NCI-H345 treated with DMSO at 0.1 percent for 48 hours (cell line): ENCODE measurements around the gene MRFAP1.
A peak's percentile ranks its signal among the peaks of the same experiment; 100 is the strongest.

Experiments
- DNase-seq: peaks from one replicate; lab custom pipeline; 2025; ENCODE audit not compliant: unreplicated experiment; lab: John Stamatoyannopoulos, UW

The MRFAP1 gene

DNA sequence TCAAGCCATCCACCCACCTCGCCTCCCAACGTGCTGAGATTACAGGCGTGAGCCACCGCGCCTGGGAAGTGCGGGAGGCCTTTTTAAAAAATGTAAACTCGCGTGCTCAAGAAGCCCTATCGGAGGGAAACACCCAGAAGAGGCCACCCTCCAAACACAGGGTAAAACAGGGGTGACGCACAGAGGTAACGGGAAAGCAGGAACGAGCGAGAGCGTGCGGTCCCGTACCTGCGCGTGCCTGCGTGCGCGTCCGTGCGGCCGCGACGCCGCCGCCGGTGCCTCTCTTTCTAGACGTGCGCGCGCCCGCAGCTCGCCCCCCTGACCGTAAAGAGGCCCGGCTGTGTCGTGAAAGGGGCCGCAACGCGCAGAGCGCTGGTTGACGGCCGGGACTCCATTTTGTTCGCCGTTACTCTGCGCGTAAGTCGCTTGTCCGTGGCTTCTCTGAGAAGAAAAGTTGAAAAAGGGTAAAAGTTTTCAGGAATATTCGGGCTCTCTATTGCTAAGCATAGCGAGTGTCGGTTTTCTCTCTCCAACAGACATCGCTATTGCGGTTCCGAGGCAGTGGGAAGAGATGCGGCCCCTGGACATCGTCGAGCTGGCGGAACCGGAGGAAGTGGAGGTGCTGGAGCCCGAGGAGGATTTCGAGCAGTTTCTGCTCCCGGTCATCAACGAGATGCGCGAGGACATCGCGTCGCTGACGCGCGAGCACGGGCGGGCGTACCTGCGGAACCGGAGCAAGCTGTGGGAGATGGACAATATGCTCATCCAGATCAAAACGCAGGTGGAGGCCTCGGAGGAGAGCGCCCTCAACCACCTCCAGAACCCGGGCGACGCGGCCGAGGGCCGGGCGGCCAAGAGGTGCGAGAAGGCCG is at the start of gene MRFAP1:
TSS of gene MRFAP1 (plus strand) at position 394 of the 872 bp plus-strand sequence. CDS start at position 572, 178 bp downstream.
- peak; percentile 83 for DNase-seq

DNA sequence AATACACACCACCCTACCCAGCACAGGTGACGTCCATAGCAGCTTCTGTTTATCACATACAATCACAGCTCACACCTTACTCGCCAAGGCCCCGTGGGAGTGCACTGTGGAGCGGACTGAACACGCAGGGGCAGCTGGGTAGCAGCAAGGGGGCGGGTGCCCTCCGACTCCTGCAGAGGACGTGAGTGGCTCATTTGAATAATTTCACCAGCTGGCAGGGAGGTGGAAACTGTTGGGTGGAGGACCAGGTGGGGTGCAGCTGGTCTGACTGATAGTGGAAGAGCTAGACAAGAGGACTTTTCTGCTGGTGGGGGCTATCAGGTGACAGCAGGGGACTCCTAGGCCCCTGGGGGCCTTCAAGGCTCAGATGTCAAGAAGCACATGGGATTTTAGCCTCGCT is 49.2 kb upstream of the MRFAP1 start:
- peak; percentile 15 for DNase-seq

DNA sequence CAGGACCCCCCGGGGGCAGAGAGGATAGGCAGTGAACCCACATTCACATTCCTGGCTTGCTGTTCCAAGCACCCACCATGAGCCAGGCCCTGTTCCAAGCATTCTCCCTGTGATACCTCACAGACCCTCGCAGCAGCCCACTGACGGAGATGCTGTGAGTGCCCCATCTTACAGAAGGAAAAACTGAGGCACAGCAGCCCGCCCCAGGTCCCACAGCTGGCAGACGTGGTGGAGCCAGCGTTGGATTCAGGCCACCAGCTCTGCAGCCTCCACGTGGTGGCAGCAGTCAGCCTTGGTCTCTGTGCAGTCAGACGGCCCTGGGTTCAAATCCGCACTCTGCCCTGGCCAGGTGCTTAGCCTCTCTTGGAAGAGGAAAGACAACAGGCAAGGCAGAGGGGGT is 48.7 kb upstream of the MRFAP1 start:
- DNase-seq = no peak

DNA sequence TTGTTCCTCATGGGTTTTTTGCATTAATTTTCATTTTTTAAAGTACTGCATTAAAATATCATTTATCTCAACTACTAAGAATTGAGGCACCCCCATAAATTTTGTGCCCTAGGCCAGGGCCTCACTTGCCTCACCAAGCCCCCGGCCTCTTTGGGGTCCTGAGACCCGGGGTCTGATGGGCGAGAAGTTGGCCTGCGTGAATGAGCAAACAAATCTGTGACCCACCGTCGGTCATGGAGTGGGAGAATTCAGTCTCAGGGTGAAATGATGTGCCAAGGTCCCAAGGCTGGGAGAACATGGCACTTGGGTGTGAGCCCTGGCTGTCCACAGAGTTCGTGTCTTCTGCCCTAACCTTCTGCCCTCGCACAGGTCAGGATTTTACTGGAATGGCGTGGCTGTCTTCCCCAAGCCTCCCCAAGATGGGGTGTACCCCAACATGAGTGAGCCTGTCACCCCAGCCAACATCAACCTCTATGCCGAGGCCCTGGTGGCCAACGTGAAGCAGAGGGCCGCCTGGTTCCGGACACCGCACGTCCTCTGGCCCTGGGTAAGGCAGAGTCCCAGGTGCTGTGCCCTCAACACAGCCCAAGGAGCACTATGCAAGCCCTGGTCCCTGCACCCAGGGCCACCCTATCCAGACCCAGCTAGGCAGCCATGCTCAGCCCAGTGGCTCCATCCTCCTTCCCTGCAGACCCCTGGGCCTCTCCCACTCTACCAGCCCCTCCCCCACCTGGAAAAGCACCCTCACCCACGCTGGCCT is 47.5 kb upstream of the MRFAP1 start:
- no peak for DNase-seq

DNA sequence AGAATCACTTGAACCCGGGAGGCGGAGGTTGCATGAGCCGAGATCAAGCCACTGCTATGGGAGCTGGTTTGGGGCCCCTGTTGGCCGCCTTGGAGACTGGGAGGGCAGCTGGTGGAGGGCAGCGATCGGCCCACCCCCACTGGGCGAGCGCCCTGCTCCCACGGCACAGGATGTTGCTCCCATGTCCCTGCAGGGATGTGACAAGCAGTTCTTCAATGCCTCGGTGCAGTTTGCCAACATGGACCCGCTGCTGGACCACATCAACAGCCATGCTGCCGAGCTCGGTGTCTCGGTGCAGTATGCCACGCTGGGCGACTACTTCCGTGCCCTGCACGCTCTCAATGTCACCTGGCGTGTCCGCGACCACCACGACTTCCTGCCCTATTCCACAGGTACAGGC is 46.1 kb upstream of the MRFAP1 start:
- DNase-seq = no peak

DNA sequence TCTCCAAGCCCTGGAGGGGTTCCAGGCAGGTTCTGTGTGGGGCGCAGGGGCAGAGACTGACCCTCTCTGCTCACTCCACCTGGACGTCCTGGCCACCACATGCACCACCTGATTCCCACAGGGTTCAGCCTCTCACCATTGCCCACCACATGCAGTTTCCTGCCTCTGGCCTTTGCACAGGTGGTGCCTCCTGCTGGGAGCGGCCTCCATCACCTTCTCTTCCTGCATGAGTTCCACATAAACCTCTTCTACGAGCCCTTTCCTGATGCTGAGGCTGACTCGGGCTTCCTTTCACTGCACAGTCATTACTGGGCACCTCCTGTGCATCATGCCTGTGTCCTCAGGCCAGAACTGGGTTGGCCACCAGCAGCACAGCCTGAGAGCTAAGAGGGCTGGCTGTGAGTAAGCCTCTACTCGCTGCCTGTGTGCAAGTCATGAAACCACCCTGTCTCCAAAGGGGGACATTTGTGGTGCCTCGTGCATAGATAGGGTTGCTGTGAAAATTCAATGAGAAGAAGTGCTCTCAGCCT is 45.6 kb upstream of the MRFAP1 start:
- DNase-seq = no peak

DNA sequence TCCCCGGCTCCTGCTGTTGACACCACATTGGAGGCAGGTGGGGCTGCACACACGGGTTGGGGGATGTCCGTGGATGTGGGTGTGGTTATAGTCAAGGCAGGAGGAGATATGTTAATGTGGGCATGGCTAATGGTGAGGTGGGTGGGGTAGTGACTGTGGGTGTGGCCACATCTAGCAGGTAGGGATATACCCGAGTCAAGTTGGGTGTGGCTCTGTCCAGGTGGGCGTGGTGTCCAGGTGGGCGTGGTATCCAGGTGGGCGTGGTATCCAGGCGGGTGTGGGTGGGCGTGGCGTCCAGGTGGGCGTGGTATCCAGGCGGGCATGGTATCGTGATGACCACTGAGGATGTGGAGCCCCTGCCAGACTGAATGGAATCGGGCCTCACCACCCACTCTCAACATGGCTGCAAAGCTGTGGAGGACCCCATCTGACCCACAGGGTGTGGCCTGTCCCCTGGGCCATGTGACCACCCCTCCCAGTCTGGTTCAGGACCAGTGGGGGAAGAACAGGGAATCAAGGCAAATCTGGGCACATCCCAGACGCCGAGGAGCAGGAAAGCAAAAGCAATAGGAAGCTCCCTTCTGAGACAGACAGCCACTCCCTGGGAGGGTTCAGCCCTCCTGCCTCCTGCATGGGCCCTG is 44.5 kb upstream of the MRFAP1 start:
- no peak for DNase-seq

DNA sequence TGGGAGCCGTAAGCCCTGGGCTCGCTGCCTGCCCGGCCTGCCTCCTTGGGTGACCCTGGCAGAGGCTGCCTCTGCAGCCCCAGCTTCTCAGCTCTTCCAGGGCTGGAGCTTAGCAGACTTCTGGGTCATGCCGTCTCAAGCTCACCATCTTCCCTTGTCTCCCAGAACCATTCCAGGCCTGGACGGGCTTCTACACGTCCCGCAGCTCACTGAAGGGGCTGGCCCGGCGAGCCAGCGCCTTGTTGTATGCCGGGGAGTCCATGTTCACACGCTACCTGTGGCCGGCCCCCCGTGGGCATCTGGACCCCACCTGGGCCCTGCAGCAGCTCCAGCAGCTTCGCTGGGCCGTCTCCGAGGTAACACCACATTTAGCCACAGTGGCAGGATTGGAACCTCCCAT is 43.5 kb upstream of the MRFAP1 start:
- no peak for DNase-seq

DNA sequence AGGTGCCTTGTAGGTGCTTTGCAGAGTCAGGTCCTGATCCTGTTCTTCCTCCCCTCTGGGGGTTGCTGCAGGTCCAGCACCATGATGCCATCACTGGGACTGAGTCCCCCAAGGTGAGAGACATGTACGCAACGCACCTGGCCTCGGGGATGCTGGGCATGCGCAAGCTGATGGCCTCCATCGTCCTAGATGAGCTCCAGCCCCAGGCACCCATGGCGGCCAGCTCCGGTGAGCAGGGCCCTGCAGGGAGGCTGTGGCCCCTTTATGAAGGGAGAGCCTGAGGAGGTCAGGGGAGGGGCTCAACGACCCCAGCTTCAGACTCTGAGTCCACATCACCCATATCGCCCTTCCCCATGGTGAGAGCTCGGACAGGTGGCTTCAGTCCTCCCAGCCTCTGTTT is 42.4 kb upstream of the MRFAP1 start:
- no peak for DNase-seq

DNA sequence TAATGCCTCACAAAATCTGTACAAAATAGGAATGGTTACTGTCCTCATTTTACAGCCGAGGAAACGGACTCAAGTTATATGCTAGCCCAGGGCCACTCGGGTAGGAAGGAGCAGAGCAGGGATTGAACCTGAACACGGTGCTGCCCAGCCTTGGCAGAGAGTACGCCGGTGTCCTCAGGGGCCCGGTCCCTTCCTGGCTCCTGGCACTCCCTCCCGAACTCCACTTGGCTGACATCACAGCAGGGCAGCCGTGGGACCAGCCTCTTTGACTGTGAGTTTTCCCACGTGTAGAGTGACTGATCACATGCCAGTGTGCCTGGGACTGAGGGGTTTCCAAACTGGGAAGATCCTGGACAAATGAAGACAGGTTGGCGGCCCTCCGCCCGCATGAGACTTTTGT is 41.8 kb upstream of the MRFAP1 start:
- no peak for DNase-seq

DNA sequence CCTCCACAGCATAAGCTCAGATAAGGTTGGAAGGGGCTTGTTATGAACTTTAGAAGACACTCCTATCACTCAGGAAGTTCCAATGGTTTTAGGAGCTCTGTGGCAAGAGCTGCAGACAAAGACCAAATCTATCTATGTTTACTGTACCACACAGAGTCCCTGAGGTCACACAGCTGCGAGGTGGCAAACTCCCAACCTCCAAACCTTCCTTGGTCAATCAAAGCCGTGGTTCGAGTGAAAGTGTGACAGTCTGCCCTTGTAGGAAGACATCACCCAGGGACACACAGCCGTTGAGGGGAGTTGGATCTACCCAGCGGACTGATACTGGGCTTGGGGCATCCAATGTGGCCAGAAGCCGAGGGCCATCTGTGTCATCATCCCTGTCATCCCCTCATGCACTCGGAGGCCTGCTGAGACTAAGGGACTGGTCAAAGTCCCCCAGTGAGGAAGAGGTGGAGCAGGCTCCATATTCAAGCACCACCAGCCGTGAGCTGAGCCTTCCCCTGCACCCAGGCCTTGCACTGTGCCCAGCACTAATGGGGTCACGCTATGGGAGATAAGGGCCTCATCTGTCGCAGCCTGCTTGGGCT is 38.7 kb upstream of the MRFAP1 start:
- DNase-seq = no peak

DNA sequence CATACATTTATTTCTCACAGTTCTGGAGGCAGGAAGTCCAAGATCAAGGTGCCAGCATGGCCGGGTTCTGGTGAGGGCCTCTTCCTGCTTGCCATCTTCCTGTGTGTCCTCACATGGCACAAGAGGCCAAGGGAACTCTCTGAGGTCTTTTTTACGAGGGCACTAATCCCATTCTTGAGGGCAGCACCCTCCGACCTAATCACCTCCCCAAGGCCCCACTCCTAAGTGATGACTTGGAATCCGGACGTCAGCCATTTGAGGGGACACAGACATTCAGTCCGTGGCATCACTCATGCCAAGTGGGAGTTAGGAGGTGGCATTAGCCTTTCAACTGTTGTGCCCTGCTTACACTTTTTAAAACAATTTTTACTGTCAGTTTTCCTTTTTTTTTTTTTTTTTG is 38.2 kb upstream of the MRFAP1 start:
- DNase-seq = no peak

DNA sequence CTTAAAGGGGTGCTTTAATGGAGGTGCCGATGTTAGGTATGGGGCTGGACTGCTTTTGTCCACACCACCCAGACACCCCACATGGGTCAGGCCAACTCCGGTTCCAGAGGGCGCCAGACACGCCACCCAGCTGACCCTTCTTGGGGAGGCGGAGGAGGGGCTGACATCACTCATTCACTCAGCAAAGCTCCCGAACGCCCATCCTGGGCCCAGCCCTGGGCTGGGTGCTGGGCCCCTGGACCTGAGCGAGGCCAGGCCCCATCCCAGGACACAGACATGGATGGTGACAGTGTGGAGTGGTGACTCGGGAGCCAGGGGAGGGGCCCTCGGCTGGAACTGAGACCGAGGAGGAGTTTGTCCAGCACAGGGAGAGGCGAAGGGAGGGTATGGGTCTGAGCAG is 37.4 kb upstream of the MRFAP1 start:
- no peak for DNase-seq

DNA sequence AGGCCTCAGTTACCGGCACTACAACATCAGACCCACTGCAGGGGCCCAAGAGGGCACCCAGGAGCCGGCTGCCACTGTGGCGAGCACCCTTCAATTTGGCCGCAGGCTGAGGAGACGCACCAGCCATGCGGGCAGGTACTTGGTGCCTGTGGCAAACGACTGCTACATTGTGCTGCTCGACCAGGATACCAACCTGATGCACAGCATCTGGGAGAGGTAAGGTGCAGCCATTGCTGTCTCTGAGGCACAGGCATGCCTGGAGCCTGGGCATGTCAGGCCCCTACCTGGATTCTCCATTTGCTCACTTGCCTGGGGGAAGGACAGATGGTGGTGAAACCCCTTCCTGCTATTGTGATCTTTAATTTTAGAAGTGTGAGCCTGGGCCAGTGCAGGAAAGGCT is 35.4 kb upstream of the MRFAP1 start:
- no peak for DNase-seq

DNA sequence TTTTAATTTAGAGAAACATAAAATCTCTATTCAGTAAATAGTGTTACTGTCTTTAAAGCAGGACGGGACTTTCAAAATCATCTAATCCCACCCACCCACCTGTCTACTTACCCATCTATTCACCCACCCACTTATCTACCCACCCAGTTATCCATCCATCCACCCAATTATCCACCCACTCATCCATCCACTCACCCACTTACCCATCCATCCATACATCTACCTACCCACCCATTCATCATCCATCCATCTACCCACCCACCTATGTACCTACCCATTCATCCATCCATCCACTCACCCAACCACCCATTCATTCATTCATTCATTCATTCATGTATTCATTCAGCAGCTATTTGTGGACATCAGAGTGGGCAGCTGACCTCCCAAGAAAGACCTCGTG is 34.9 kb upstream of the MRFAP1 start:
- no peak for DNase-seq

DNA sequence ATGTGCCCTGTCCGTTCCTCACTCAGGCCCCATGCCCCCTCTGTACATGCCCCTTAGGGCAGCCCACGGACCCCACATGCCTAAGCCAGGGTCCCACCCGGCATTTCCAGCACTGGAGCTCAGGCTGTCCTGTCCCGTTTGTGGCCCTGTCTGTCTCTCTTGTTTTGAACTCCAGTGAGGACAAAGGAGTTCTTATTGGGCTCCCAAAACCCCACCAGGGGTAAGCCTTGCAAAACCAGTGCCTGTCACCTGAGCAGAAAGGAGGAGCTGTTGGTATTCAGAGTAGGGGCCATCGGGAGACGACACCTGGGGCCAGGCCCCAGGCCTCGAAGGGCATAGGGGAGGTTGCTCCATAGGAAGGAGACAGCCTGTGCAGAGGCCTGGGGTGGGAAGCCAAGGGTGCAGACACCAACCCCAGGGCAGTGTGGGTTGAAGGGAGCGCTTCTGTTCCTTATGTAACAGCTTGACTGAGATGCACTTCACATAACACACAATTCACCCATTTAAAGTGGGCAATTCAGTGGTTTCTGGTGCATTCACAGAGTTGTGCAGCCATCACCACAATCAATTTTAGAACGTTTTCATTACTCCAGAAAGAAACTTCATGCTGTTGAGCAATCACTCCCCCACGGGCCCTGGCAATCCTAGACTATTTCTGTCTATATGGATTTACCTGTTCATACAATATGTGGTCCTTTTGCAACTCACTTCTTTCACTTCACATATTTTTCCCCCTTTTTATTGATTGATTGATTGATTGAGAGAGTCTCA is 33.8 kb upstream of the MRFAP1 start:
- DNase-seq = no peak

DNA sequence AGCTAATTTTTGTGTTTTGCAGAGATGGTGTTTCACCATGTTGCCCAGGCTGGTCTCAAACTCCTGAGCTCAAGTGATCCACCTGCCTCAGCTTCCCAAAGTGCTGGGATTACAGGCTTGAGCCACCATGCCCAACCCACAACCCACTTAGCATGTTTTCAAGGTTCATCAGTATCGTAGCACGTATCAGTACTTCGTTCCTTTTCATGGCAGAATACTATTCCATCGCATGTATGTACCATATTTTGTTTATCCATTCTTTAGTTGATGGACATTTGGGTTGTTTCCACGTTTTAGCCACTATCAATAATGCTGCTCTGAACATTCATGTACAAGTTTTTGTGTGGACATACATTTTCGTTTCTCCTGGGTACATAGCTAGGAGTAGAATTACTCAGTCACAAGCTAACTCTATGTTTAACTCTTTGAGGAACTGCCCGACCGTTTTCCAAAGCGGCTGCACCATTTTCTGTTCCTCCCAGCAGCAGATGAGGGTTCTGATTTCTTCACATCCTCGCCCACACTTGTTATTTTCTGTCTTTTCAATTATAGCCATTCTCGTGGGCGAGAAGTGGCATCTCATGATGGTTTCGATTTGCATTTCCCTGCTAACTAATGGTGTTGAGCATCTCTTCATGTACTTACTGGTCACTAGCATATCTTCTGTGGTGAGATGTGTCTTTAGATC is 33.0 kb upstream of the MRFAP1 start:
- no peak for DNase-seq

DNA sequence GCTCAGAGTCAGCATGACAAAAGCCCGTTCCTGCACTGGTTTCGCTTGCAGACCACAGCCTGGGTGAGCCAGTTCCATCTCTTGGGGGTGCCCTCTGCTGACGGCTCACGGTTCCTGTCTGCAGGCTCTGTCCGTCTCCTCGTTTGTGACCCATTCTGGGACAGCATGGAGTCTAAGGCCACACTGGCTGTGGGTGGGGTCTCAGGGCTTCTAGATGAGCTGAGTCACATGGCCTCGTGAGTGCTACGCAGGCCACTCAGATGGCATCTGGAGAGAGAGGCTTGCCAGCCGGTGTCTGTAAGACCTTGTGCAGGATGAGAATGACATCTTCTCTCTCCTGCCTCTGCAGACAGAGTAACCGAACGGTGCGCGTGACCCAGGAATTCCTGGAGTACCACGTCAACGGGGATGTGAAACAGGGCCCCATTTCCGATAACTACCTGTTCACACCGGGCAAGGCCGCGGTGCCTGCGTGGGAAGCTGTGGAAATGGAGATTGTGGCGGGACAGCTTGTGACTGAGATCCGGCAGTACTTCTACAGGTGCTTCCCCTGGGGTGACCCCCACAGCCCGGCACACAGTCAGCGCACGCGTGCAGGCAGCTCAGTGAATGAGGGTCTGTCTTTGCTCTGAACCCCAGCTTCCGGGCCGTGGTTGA is 31.6 kb upstream of the MRFAP1 start:
- DNase-seq = no peak

DNA sequence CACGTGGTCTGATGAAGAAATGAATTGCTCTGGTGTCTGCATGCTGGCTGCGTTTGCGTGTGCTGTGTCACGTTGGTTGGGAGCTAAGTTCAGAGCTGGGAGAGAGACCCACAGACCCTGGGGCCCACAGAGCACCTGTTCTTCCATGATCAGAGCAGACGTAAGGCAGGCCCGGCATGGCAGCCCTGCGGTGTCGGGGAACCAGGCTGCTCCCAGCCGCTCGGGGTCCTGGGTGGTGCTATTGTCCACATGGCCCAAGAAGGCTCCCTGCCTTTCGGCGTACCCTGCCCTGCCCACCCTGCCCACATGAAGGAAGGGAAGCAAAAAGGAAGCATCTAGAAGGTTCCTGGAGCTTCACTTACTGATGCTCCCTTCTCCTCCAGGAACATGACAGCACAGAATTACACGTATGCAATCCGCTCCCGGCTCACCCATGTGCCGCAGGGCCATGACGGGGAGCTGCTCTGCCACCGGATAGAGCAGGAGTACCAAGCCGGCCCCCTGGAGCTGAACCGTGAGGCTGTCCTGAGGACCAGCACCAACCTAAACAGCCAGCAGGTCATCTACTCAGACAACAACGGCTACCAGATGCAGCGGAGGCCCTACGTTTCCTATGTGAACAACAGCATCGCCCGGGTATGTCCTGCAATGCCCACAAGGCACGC is 30.9 kb upstream of the MRFAP1 start:
- DNase-seq = no peak
